DND-41 (cell line): ENCODE results near the gene STRN4.
"Not testable (repeated sequence)": the region's sequence is repeated elsewhere in the genome, so short reads cannot be mapped to it uniquely, and the experiment has no call there.

Experiments used
- ATAC-seq: fragments of 200-7000 bp; cut with Tn5 transposase; 3 replicates; pipeline ENCODE4 v1.9.1; 2021; ENCODE audit warnings: low read depth; ENCODE audit not compliant: insufficient read depth
- DNase-seq: peaks from one replicate; pipeline ENCODE4 v3.0.0-alpha.2; 2020
- H2AFZ ChIP-seq: 2 replicates; pipeline ENCODE4 v1.6.0; 2012; ENCODE audit warnings: low read depth, low read length
- H3K27ac ChIP-seq: 2 replicates; pipeline ENCODE4 v1.5.1; 2012; ENCODE audit warnings: low read length, inconsistent platforms
- H3K27me3 ChIP-seq: fragments of 200-600 bp; sonication (generic); 2 replicates; pipeline ENCODE4 v1.6.0; 2012; ENCODE audit warnings: low read length, mild to moderate bottlenecking, inconsistent platforms; ENCODE audit not compliant: insufficient read depth, poor library complexity
- H3K36me3 ChIP-seq: 2 replicates; pipeline ENCODE4 v1.5.1; 2012; ENCODE audit warnings: low read length, inconsistent platforms; ENCODE audit not compliant: insufficient read depth
- H3K4me1 ChIP-seq: 2 replicates; pipeline ENCODE4 v1.5.1; 2012; ENCODE audit warnings: mild to moderate bottlenecking, low read length; ENCODE audit not compliant: insufficient read depth
- H3K4me2 ChIP-seq: 2 replicates; pipeline ENCODE4 v1.6.0; 2012; ENCODE audit warnings: mild to moderate bottlenecking, moderate library complexity, low read length, inconsistent platforms; ENCODE audit not compliant: insufficient read depth
- H3K4me3 ChIP-seq, 2 experiments: fragments of 200-600 bp in 1 of 2; shearing (Covaris generic) in 1 of 2; 2 replicates each; pipeline ENCODE4 v1.5.1; 2012 to 2016; ENCODE audit warnings: inconsistent platforms in 2 of 2, low read length in 2 of 2, mild to moderate bottlenecking in 2 of 2, low read depth in 1 of 2, moderate library complexity in 1 of 2
- H3K79me2 ChIP-seq: 2 replicates; pipeline ENCODE4 v1.6.0; 2012; ENCODE audit warnings: low read length, inconsistent platforms; ENCODE audit not compliant: insufficient read depth
- H3K9ac ChIP-seq: 2 replicates; pipeline ENCODE4 v1.6.0; 2012; ENCODE audit warnings: low read depth, mild to moderate bottlenecking, inconsistent platforms, low read length, moderate library complexity
- H3K9me3 ChIP-seq: 2 replicates; pipeline ENCODE4 v1.5.1; 2012; ENCODE audit warnings: low read length, moderate library complexity, mild to moderate bottlenecking, inconsistent platforms; ENCODE audit not compliant: insufficient read depth, severe bottlenecking
- H4K20me1 ChIP-seq: 2 replicates; pipeline ENCODE4 v1.6.0; 2012; ENCODE audit warnings: low read length; ENCODE audit not compliant: insufficient read depth
- CTCF ChIP-seq: IDR thresholded peaks from 2 replicates; pipeline ENCODE4 v1.5.1; 2012; ENCODE audit warnings: borderline replicate concordance, low read length, moderate library complexity, mild to moderate bottlenecking; ENCODE audit not compliant: poor library complexity, severe bottlenecking; ENCODE audit errors: extremely low read depth
- EZH2 ChIP-seq: IDR thresholded peaks from 3 replicates; pipeline ENCODE4 v1.6.1; 2012; ENCODE audit warnings: borderline replicate concordance, low read depth, mild to moderate bottlenecking, moderate library complexity, low read length, inconsistent platforms; ENCODE audit not compliant: severe bottlenecking

Gene STRN4

GRCh38 chr19:46715620-46715974 is 30.7 kb downstream of the STRN4 start:
- DNase-seq = peak; percentile 44
- H2AFZ ChIP-seq = no peak overlapping the region

GRCh38 chr19:46714444-46715106 is 31.7 kb downstream of the STRN4 start:
- no peak for DNase-seq
- H2AFZ ChIP-seq = no peak overlapping the region

More at GRCh38 chr19:46715620-46715974, 30.7 kb downstream of the STRN4 start:
- Histone ChIP-seq H3K4me2 (peak overlapping the region; percentile 90), H3K27ac (peak overlapping the region; percentile 87), H3K79me2 (peaks cover 53% of the 10 kb centered on the region), H3K4me1 (peaks cover 56% of the 10 kb centered on the region), H3K4me3 (peak overlapping the region; percentile 76 to 95), H3K27me3 (no peaks in the 10 kb centered on the region), H3K9me3 (no peaks in the 10 kb centered on the region), H3K36me3 (peaks cover 42% of the 10 kb centered on the region), H4K20me1 (peaks cover 44% of the 10 kb centered on the region), H3K9ac (peak overlapping the region; percentile 95)
- no peak for ATAC-seq
- no peak for TF ChIP-seq EZH2
- TF ChIP-seq CTCF = no peak

GRCh38 chr19:46713781-46714443 is 32.3 kb downstream of the STRN4 start:
- no peaks in the 10 kb centered on the region for H3K9me3 ChIP-seq
- H3K9ac ChIP-seq = peak overlapping the region; percentile 95
- peak overlapping the region; percentile 41; the same call in 1 of the 2 replicates for H2AFZ ChIP-seq
- peaks cover 53% of the 10 kb centered on the region for H3K79me2 ChIP-seq
- TF ChIP-seq EZH2 (no peak), CTCF (no peak)
- ATAC-seq = peak; percentile 53
- H3K36me3 ChIP-seq = peaks cover 42% of the 10 kb centered on the region
- no peaks in the 10 kb centered on the region for H3K27me3 ChIP-seq
- H3K4me2 ChIP-seq = peak overlapping the region; percentile 90
- peaks cover 33% of the 10 kb centered on the region for H4K20me1 ChIP-seq
- H3K27ac ChIP-seq = peak overlapping the region; percentile 87
- peaks cover 44% of the 10 kb centered on the region for H3K4me1 ChIP-seq
- DNase-seq = peak; percentile 90
- H3K4me3 ChIP-seq = peak overlapping the region; percentile 76 to 95; a peak in 3 of 4 replicates

More at GRCh38 chr19:46714444-46715106, 31.7 kb downstream of the STRN4 start:
- peaks cover 42% of the 10 kb centered on the region for H3K36me3 ChIP-seq
- no peaks in the 10 kb centered on the region for H3K27me3 ChIP-seq
- H4K20me1 ChIP-seq = peaks cover 39% of the 10 kb centered on the region
- peak overlapping the region; percentile 95 for H3K9ac ChIP-seq
- peak overlapping the region; percentile 76 to 95 for H3K4me3 ChIP-seq
- peak overlapping the region; percentile 87 for H3K27ac ChIP-seq
- no peaks in the 10 kb centered on the region for H3K9me3 ChIP-seq
- peak; percentile 25 for ATAC-seq
- TF ChIP-seq EZH2 = no peak
- no peak for TF ChIP-seq CTCF
- H3K4me1 ChIP-seq = peaks cover 50% of the 10 kb centered on the region
- peak overlapping the region; percentile 90 for H3K4me2 ChIP-seq
- peaks cover 53% of the 10 kb centered on the region for H3K79me2 ChIP-seq

GRCh38 chr19:46712768-46713338 is 33.4 kb downstream of the STRN4 start:
- Histone ChIP-seq H3K4me1 (peaks cover 33% of the 10 kb centered on the region), H3K79me2 (peaks cover 53% of the 10 kb centered on the region), H4K20me1 (peaks cover 27% of the 10 kb centered on the region), H3K36me3 (peaks cover 52% of the 10 kb centered on the region)
- H3K27me3 ChIP-seq, DNase-seq, H2AFZ ChIP-seq, H3K9me3 ChIP-seq, ATAC-seq, H3K27ac ChIP-seq, H3K4me3 ChIP-seq, H3K9ac ChIP-seq, H3K4me2 ChIP-seq: not testable (repeated sequence)
